HepG2 (cell line): ENCODE measurements around the gene CA7. TPM values are rescaled to one million over a fixed set of nuclear protein-coding genes. Genes with fewer than 3 reads are reported as not detected.

Experiments
- KLF13 ChIP-seq: sonication (generic); formaldehyde crosslinking; IDR thresholded peaks from 2 replicates; pipeline ENCODE4 v1.4.0; 2020; ENCODE audit warnings: mild to moderate bottlenecking, missing genetic modification reagents
- SETDB1 ChIP-seq: sonication (generic); formaldehyde crosslinking; IDR thresholded peaks from 2 replicates; pipeline ENCODE4 v1.5.1; 2020; ENCODE audit warnings: missing genetic modification reagents, mild to moderate bottlenecking, borderline replicate concordance
- SNAPC2 ChIP-seq: sonication (generic); formaldehyde crosslinking; IDR thresholded peaks from 2 replicates; pipeline ENCODE4 v1.8.1; 2022; ENCODE audit warnings: mild to moderate bottlenecking, missing genetic modification reagents
- ZNF225 ChIP-seq: sonication (generic); formaldehyde crosslinking; IDR thresholded peaks from 2 replicates; pipeline ENCODE4 v1.4.0; 2020; ENCODE audit warnings: mild to moderate bottlenecking, missing genetic modification reagents
- ZNF251 ChIP-seq: sonication (generic); formaldehyde crosslinking; IDR thresholded peaks from 2 replicates; pipeline ENCODE4 v1.9.0; 2021; ENCODE audit warnings: mild to moderate bottlenecking, missing genetic modification reagents
- ZNF30 ChIP-seq: sonication (generic); formaldehyde crosslinking; IDR thresholded peaks from 2 replicates; pipeline ENCODE4 v1.5.0; 2020; ENCODE audit warnings: mild to moderate bottlenecking, missing genetic modification reagents
- ZNF605 ChIP-seq: sonication (generic); formaldehyde crosslinking; IDR thresholded peaks from 2 replicates; pipeline ENCODE4 v1.8.0; 2022; ENCODE audit warnings: mild to moderate bottlenecking, missing genetic modification reagents
- ZNF660 ChIP-seq: sonication (generic); formaldehyde crosslinking; IDR thresholded peaks from 2 replicates; pipeline ENCODE4 v1.5.1; 2020; ENCODE audit warnings: mild to moderate bottlenecking, low read depth, missing genetic modification reagents, borderline replicate concordance
- polyA plus RNA-seq, 8 experiments: library from polyadenylated mRNA; depleted of rRNA in 3 of 8; stranded (reverse) in 7 of 8; unstranded in 1 of 8; fragments of >200 nt; fragmentation: Illumina TruSeq in 4 of 8; extraction: Trizol in 4 of 8; gene quantifications; 2 replicates each; pipeline versions ENCODE4 v1.2.1 to v1.2.3, GENCODE V29; 2011 to 2016; ENCODE audit warnings: low read depth in 4 of 8, missing spikeins in 1 of 8, mixed read lengths in 1 of 8; ENCODE audit not compliant: insufficient read depth in 1 of 8
- total RNA-seq, 5 experiments: library from RNA; depleted of rRNA; stranded (reverse); fragments of >200 nt; fragmentation: Illumina TruSeq; extraction: Trizol; gene quantifications; 2 replicates each; pipeline ENCODE4 v1.2.3, GENCODE V29; 2016; ENCODE audit warnings: low read depth in 1 of 5
- TF ChIP-seq, protein P1 (sequence below), 2 experiments: sonication (generic) in 1 of 2; formaldehyde crosslinking in 1 of 2; IDR thresholded peaks; 2 replicates each; pipeline versions ENCODE4 v1.6.1 to v1.9.0; 2014 to 2022; ENCODE audit warnings: antibody characterized with exemption in 1 of 2, borderline replicate concordance in 1 of 2, inconsistent platforms in 1 of 2, low read depth in 1 of 2, missing genetic modification reagents in 1 of 2
- TF ChIP-seq, protein P2 (sequence below): sonication (generic); formaldehyde crosslinking; IDR thresholded peaks from 2 replicates; pipeline ENCODE4 v1.8.0; 2022; ENCODE audit warnings: mild to moderate bottlenecking, missing genetic modification reagents; ENCODE audit not compliant: insufficient replicate concordance
- TF ChIP-seq, protein P3 (sequence below): sonication (generic); formaldehyde crosslinking; IDR thresholded peaks from 2 replicates; pipeline ENCODE4 v1.8.1; 2023; ENCODE audit warnings: missing genetic modification reagents, inconsistent platforms, borderline replicate concordance
- TF ChIP-seq, protein P4 (sequence below), 2 experiments: sonication (generic) in 1 of 2; formaldehyde crosslinking in 1 of 2; IDR thresholded peaks; 2 replicates each; pipeline versions ENCODE4 v1.4.0 to v1.6.1; 2016 to 2020; ENCODE audit warnings: borderline replicate concordance in 1 of 2, low read depth in 1 of 2, mild to moderate bottlenecking in 1 of 2, missing genetic modification reagents in 1 of 2

CA7 gene
- total and polyA plus RNA-seq, 2 of the 13 experiments (the other 11 are each of a cell fraction or from before 2014, with no cell fraction given) = not detected

DNA sequence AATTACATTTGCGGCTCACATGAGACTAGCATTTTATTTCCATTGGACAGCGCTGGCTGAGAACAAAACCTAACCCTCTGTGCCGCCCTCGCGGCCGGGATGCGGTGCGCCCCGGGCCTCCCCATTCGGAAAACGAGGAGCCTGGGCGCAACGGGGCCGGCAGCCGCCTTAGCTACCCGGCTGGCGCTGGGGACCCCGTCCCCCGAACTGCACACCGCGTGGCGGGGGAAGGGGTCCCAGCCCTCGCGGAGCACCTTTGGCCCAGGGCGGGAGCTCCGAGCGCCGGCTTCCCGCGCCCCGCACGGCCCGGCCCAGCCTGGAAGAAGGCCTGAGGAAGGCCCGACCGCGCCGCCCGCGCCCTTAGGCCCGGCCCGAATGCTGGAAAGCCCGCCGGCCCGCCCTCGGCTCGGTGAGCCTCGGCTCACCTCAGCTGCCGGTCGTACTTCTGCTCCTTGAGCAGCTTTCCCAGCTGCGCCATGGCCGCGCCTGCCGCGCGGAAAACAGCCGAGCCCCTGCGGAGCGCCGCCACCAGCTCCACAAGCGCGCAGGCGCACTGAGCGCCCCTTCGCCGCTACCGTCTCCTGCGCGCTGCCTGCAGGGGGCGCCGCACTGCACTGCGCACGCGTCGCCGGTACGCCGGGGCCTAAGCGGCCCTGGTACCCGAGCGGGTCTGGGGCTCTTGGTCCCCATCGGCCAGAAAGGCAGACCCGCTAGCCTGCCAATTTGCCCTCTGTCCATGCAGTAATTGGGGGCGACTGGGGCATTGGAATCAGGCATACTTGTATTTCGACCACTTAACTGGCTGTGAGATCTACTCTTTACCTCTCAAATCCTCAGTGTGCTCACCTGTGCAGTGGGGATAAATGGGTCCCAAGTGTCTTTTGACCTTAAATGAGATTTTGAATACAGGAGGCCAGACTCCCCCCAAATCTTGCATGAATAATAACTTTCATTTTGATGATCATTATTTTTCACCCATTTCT is 13.5 kb upstream of the CA7 start, which contains the start of gene NAE1 (continued):
- TF ChIP-seq ZNF30 (CRISPR knock-in tag) (peak; percentile 93; the same call in 1 of the 2 replicates), ZNF225 (CRISPR knock-in tag) (peak; percentile 90; the same call in 1 of the 2 replicates), SETDB1 (no peak), ZNF660 (CRISPR knock-in tag) (peak; percentile 87; the same call in 1 of the 2 replicates), ZNF605 (no peak; the same call in 1 of the 2 replicates), KLF13 (CRISPR knock-in tag) (peak; percentile 83), ZNF251 (CRISPR knock-in tag) (0 out of 2 replicates have a peak, but pooled peaks have one; percentile 19), SNAPC2 (CRISPR knock-in tag) (no peak)
- TF ChIP-seq, protein P1, sequence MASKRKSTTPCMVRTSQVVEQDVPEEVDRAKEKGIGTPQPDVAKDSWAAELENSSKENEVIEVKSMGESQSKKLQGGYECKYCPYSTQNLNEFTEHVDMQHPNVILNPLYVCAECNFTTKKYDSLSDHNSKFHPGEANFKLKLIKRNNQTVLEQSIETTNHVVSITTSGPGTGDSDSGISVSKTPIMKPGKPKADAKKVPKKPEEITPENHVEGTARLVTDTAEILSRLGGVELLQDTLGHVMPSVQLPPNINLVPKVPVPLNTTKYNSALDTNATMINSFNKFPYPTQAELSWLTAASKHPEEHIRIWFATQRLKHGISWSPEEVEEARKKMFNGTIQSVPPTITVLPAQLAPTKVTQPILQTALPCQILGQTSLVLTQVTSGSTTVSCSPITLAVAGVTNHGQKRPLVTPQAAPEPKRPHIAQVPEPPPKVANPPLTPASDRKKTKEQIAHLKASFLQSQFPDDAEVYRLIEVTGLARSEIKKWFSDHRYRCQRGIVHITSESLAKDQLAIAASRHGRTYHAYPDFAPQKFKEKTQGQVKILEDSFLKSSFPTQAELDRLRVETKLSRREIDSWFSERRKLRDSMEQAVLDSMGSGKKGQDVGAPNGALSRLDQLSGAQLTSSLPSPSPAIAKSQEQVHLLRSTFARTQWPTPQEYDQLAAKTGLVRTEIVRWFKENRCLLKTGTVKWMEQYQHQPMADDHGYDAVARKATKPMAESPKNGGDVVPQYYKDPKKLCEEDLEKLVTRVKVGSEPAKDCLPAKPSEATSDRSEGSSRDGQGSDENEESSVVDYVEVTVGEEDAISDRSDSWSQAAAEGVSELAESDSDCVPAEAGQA (IDR thresholded peaks at IDR 0.05; ENCODE audit: low read depth) = no peak
- TF ChIP-seq, protein P1 (CRISPR knock-in tag; IDR thresholded peaks at IDR 0.05; ENCODE audit: borderline replicate concordance) = peak; percentile 99
- TF ChIP-seq, protein P2, sequence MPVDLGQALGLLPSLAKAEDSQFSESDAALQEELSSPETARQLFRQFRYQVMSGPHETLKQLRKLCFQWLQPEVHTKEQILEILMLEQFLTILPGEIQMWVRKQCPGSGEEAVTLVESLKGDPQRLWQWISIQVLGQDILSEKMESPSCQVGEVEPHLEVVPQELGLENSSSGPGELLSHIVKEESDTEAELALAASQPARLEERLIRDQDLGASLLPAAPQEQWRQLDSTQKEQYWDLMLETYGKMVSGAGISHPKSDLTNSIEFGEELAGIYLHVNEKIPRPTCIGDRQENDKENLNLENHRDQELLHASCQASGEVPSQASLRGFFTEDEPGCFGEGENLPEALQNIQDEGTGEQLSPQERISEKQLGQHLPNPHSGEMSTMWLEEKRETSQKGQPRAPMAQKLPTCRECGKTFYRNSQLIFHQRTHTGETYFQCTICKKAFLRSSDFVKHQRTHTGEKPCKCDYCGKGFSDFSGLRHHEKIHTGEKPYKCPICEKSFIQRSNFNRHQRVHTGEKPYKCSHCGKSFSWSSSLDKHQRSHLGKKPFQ (CRISPR knock-in tag) = peak; percentile 88
- TF ChIP-seq, protein P3, sequence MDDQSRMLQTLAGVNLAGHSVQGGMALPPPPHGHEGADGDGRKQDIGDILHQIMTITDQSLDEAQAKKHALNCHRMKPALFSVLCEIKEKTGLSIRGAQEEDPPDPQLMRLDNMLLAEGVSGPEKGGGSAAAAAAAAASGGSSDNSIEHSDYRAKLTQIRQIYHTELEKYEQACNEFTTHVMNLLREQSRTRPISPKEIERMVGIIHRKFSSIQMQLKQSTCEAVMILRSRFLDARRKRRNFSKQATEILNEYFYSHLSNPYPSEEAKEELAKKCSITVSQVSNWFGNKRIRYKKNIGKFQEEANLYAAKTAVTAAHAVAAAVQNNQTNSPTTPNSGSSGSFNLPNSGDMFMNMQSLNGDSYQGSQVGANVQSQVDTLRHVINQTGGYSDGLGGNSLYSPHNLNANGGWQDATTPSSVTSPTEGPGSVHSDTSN (CRISPR knock-in tag) = peak; percentile 97
- TF ChIP-seq, protein P4, sequence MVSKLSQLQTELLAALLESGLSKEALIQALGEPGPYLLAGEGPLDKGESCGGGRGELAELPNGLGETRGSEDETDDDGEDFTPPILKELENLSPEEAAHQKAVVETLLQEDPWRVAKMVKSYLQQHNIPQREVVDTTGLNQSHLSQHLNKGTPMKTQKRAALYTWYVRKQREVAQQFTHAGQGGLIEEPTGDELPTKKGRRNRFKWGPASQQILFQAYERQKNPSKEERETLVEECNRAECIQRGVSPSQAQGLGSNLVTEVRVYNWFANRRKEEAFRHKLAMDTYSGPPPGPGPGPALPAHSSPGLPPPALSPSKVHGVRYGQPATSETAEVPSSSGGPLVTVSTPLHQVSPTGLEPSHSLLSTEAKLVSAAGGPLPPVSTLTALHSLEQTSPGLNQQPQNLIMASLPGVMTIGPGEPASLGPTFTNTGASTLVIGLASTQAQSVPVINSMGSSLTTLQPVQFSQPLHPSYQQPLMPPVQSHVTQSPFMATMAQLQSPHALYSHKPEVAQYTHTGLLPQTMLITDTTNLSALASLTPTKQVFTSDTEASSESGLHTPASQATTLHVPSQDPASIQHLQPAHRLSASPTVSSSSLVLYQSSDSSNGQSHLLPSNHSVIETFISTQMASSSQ (IDR thresholded peaks at IDR 0.05; ENCODE audit: low read depth) = no peak
- TF ChIP-seq, protein P4 (CRISPR knock-in tag; IDR thresholded peaks at IDR 0.05; ENCODE audit: borderline replicate concordance) = peak; percentile 28; the same call in 1 of the 2 replicates
